Activated T-helper 9 cell treated with anti-CD3 and anti-CD28 coated beads, Interleukin-2, amount 50 U/mL, for 16 hours (primary cell): ENCODE results near the gene STX19.

Experiments
- DNase-seq: peaks from one replicate; pipeline ENCODE4 v3.0.0-alpha.2; 2020; ENCODE audit warnings: low read depth

STX19 gene

GRCh38 chr3:94026623-94027022 lies 1.8 kb downstream of the STX19 start:
- no peak for DNase-seq

- DNase-seq = no peak
Measured at GRCh38 chr3:94024385-94024784, 4.0 kb downstream of the STX19 start.

- no peak for DNase-seq
Measured at GRCh38 chr3:94020293-94020692, 8.1 kb downstream of the STX19 start.

- DNase-seq = no peak
Measured at GRCh38 chr3:94019659-94020058, 8.7 kb downstream of the STX19 start.

- no peak for DNase-seq
Measured at GRCh38 chr3:94015025-94015424, 13.4 kb downstream of the STX19 start.

GRCh38 chr3:94012185-94012584 lies 16.2 kb downstream of the STX19 start:
- DNase-seq = no peak

- no peak for DNase-seq
Measured at GRCh38 chr3:94011233-94011711, 17.1 kb downstream of the STX19 start.

GRCh38 chr3:94009608-94010007 lies 18.8 kb downstream of the STX19 start:
- no peak for DNase-seq

- DNase-seq = no peak
Measured at GRCh38 chr3:94008253-94008652, 20.1 kb downstream of the STX19 start.

GRCh38 chr3:94004301-94004910 lies 24.0 kb downstream of the STX19 start:
- DNase-seq = no peak

GRCh38 chr3:94001827-94002495 lies 26.4 kb downstream of the STX19 start:
- DNase-seq = no peak

- no peak for DNase-seq
Measured at GRCh38 chr3:94001191-94001590, 27.2 kb downstream of the STX19 start.

- DNase-seq = no peak
Measured at GRCh38 chr3:93994056-93994455, 34.3 kb downstream of the STX19 start.

GRCh38 chr3:93992207-93992606 lies 36.2 kb downstream of the STX19 start:
- DNase-seq = no peak

GRCh38 chr3:93991631-93992030 lies 36.8 kb downstream of the STX19 start:
- DNase-seq = no peak

- DNase-seq = no peak
Measured at GRCh38 chr3:93989241-93989640, 39.2 kb downstream of the STX19 start.

GRCh38 chr3:93988764-93989163 lies 39.6 kb downstream of the STX19 start:
- DNase-seq = no peak

GRCh38 chr3:93988283-93988682 lies 40.1 kb downstream of the STX19 start:
- no peak for DNase-seq

- DNase-seq = no peak
Measured at GRCh38 chr3:93984618-93985017, 43.8 kb downstream of the STX19 start.

GRCh38 chr3:93983408-93983807 lies 45.0 kb downstream of the STX19 start:
- no peak for DNase-seq

GRCh38 chr3:93981649-93982048 lies 46.7 kb downstream of the STX19 start:
- DNase-seq = no peak

- peak; percentile 88 for DNase-seq
Measured at GRCh38 chr3:93979850-93980676, 48.3 kb downstream of the STX19 start, which contains the start of gene ARL13B. ARL13B (plus strand) TSS chr3:93980155; CDS start chr3:93980424, 269 bp downstream.
